ENCODE results near the gene GCNA.
"Not testable (repeated sequence)": the region's sequence is repeated elsewhere in the genome, so short reads cannot be mapped to it uniquely, and the experiment has no call there.

Gene GCNA

DNA sequence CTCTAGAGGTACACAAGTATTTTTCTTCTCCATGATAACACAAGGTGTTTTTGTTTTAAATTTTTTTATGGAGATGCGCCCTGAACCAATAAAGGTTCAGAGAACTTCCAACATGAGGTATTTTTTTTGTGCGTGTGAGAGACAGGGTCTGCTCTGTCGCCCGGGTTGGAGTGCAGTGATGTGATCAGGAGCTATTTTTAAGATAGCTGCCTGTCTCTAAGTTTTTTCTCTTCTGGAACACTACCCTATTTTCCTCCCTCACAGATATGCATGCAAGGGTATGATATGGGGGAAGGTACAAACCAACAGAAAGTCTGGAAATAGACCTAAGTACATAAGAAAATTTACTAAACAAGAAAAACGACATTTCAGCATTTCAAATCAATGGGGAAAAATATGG is 3.0 kb downstream of the GCNA start:
- no peak overlapping the region for H3K9ac ChIP-seq (ENCODE audit: low read length)
- no peaks in the 10 kb centered on the region for H3K79me1 ChIP-seq (ENCODE audit: low read length)
- no peaks in the 10 kb centered on the region for H3K4me1 ChIP-seq (ENCODE audit: control insufficient read depth in 1 of 2, insufficient read depth in 2 of 2, low read length in 2 of 2)
- H2BK12ac ChIP-seq (ENCODE audit: low read length), result no peak overlapping the region
- no peak overlapping the region for H3K18ac ChIP-seq (ENCODE audit: low read length)
- no peaks in the 10 kb centered on the region for H3K9me3 ChIP-seq (ENCODE audit: insufficient read depth, low read depth, low read length)
- no peak overlapping the region for H3K4me2 ChIP-seq (ENCODE audit: low read length)
- H3K79me2 ChIP-seq (ENCODE audit: control insufficient read depth, insufficient read depth, low read length, poor library complexity), result no peaks in the 10 kb centered on the region
- H4K8ac ChIP-seq (ENCODE audit: low read depth, low read length), result no peak overlapping the region
- no CpG with 5 or more reads among the region's 5 CpGs for WGBS (ENCODE audit: extremely low coverage, insufficient coverage, insufficient read length)
- H3K27me3 ChIP-seq (ENCODE audit: insufficient read depth, low read length), result no peaks in the 10 kb centered on the region
- H3K14ac ChIP-seq (ENCODE audit: low read length), result no peak overlapping the region
- no peak overlapping the region for H3K4me3 ChIP-seq (ENCODE audit: low read depth, low read length)
- no peak overlapping the region for H2AFZ ChIP-seq (ENCODE audit: insufficient read depth, low read length, poor library complexity)
- no peak overlapping the region for H3K4ac ChIP-seq (ENCODE audit: low read depth, low read length)
- no peak overlapping the region for H2BK5ac ChIP-seq (ENCODE audit: low read depth, low read length, poor library complexity)
- H3K23ac ChIP-seq (ENCODE audit: low read length), result no peak overlapping the region
- peaks cover 6 to 11% of the 10 kb centered on the region in 2 experiments for H3K36me3 ChIP-seq (ENCODE audit: control insufficient read depth in 1 of 2, insufficient read depth in 2 of 2, low read length in 2 of 2)
- H4K91ac ChIP-seq (ENCODE audit: low read depth, low read length), result no peak overlapping the region
- H2BK120ac ChIP-seq (ENCODE audit: insufficient read depth, low read length, poor library complexity), result no peak overlapping the region
- no peak overlapping the region for H2AK5ac ChIP-seq (ENCODE audit: low read length)
- no peak for DNase-seq
- no peak overlapping the region for H4K12ac ChIP-seq (ENCODE audit: low read depth, low read length)
- no peak overlapping the region for H3K27ac ChIP-seq (ENCODE audit: low read depth, low read length)

DNA sequence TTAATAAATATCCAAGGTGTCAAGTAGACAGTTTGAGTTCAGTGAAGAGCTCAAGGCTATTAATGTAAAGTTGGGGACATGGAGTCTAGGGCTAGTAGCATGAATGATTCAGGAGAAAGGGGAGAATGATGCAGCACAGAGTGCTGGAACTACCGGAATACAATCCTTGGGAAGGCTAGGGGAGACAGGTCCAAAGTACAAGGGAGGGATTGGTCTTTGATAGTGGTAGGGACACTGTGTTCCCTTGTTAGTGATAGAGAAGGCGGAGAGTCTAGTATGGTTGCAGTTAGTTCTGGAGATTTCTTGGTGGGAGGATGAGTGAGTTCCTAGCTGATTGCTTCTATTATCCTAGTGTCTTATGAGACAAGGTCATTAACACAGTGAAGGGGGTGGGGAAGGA is 8.7 kb downstream of the GCNA start:
- Histone ChIP-seq H3K27ac (ENCODE audit: low read depth, low read length) (no peak overlapping the region), H3K4ac (ENCODE audit: low read depth, low read length) (no peak overlapping the region), H3K9ac (ENCODE audit: low read length) (no peak overlapping the region), H3K79me1 (ENCODE audit: low read length) (no peaks in the 10 kb centered on the region), H3K4me3 (ENCODE audit: low read depth, low read length) (no peak overlapping the region), H2BK5ac (ENCODE audit: low read depth, low read length, poor library complexity) (no peak overlapping the region), H3K18ac (ENCODE audit: low read length) (no peak overlapping the region), H2AK5ac (ENCODE audit: low read length) (no peak overlapping the region), H4K8ac (ENCODE audit: low read depth, low read length) (no peak overlapping the region), H2AFZ (ENCODE audit: insufficient read depth, low read length, poor library complexity) (no peak overlapping the region), H4K91ac (ENCODE audit: low read depth, low read length) (no peak overlapping the region), H3K4me2 (ENCODE audit: low read length) (no peak overlapping the region), H3K23ac (ENCODE audit: low read length) (no peak overlapping the region), H3K4me1 (ENCODE audit: control insufficient read depth in 1 of 2, insufficient read depth in 2 of 2, low read length in 2 of 2) (no peaks in the 10 kb centered on the region), H2BK120ac (ENCODE audit: insufficient read depth, low read length, poor library complexity) (no peak overlapping the region), H3K79me2 (ENCODE audit: control insufficient read depth, insufficient read depth, low read length, poor library complexity) (no peaks in the 10 kb centered on the region), H3K36me3 (ENCODE audit: control insufficient read depth in 1 of 2, insufficient read depth in 2 of 2, low read length in 2 of 2) (no peaks in the 10 kb centered on the region), H3K9me3 (ENCODE audit: insufficient read depth, low read depth, low read length) (no peaks in the 10 kb centered on the region), H2BK12ac (ENCODE audit: low read length) (no peak overlapping the region), H4K12ac (ENCODE audit: low read depth, low read length) (no peak overlapping the region), H3K14ac (ENCODE audit: low read length) (no peak overlapping the region), H3K27me3 (ENCODE audit: insufficient read depth, low read length) (no peaks in the 10 kb centered on the region)
- DNase-seq, result no peak
- WGBS (ENCODE audit: extremely low coverage, insufficient coverage, insufficient read length), result no CpG with 5 or more reads among the region's 2 CpGs

DNA sequence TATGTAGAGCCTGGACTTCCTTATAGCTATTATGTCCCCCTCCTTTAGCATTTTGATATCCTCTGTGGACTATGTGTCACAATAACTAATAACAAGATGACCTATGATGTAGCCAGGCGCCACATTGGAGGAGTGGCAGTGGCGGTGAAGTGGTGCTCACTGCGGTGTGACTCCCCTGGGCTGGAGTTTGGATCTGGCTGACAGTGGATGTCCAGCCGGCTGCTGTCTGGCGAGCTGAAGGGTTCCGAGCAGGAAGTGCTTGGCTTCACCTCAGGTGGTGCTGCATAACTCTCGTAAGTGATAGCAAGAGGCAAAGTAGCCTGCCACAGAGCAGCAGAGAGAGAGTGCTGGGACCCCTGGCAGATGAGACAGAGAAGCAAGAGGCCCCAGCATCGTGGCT is 15.0 kb downstream of the GCNA start:
- not testable (repeated sequence) for H3K79me1 ChIP-seq (ENCODE audit: low read length); H4K91ac ChIP-seq (ENCODE audit: low read depth, low read length); H3K9me3 ChIP-seq (ENCODE audit: insufficient read depth, low read depth, low read length); H3K23ac ChIP-seq (ENCODE audit: low read length); H2BK5ac ChIP-seq (ENCODE audit: low read depth, low read length, poor library complexity); DNase-seq; H3K27ac ChIP-seq (ENCODE audit: low read depth, low read length); H3K14ac ChIP-seq (ENCODE audit: low read length); H3K4ac ChIP-seq (ENCODE audit: low read depth, low read length); H3K27me3 ChIP-seq (ENCODE audit: insufficient read depth, low read length); H2BK120ac ChIP-seq (ENCODE audit: insufficient read depth, low read length, poor library complexity); H2AK5ac ChIP-seq (ENCODE audit: low read length); H4K8ac ChIP-seq (ENCODE audit: low read depth, low read length); H3K18ac ChIP-seq (ENCODE audit: low read length); H3K79me2 ChIP-seq (ENCODE audit: control insufficient read depth, insufficient read depth, low read length, poor library complexity); H3K4me3 ChIP-seq (ENCODE audit: low read depth, low read length); H4K12ac ChIP-seq (ENCODE audit: low read depth, low read length); H3K4me2 ChIP-seq (ENCODE audit: low read length); H2AFZ ChIP-seq (ENCODE audit: insufficient read depth, low read length, poor library complexity); H3K4me1 ChIP-seq (ENCODE audit: control insufficient read depth in 1 of 2, insufficient read depth in 2 of 2, low read length in 2 of 2); H3K36me3 ChIP-seq (ENCODE audit: control insufficient read depth in 1 of 2, insufficient read depth in 2 of 2, low read length in 2 of 2); H2BK12ac ChIP-seq (ENCODE audit: low read length); H3K9ac ChIP-seq (ENCODE audit: low read length)
- no CpG with 5 or more reads among the region's 8 CpGs for WGBS (ENCODE audit: extremely low coverage, insufficient coverage, insufficient read length)

DNA sequence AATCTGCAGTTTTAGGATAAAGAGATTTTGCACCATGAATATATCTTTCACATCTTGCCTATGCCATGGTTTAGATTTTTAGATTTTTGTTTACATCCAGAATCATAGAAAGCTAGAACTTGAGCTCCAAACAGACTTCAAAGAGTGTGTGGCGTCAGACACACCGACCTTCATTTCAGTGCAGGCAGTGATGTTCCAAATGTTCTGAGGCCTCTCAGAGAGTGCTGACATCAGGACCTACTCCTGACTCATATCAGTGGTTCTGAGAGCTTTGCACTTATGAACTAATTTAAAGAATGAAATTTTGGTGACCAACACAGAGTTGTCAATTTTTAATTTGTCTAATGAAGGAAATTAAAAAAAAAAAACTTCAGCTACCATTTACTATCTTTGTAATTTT is 21.7 kb downstream of the GCNA start:
- Histone ChIP-seq H3K14ac (ENCODE audit: low read length) (no peak overlapping the region), H3K9ac (ENCODE audit: low read length) (no peak overlapping the region), H4K12ac (ENCODE audit: low read depth, low read length) (no peak overlapping the region), H3K18ac (ENCODE audit: low read length) (no peak overlapping the region), H3K27me3 (ENCODE audit: insufficient read depth, low read length) (no peaks in the 10 kb centered on the region), H3K4me2 (ENCODE audit: low read length) (no peak overlapping the region), H3K23ac (ENCODE audit: low read length) (no peak overlapping the region), H3K79me1 (ENCODE audit: low read length) (no peaks in the 10 kb centered on the region), H3K4me1 (ENCODE audit: control insufficient read depth in 1 of 2, insufficient read depth in 2 of 2, low read length in 2 of 2) (no peaks in the 10 kb centered on the region), H2AFZ (ENCODE audit: insufficient read depth, low read length, poor library complexity) (no peak overlapping the region), H2BK5ac (ENCODE audit: low read depth, low read length, poor library complexity) (no peak overlapping the region), H2BK12ac (ENCODE audit: low read length) (no peak overlapping the region), H3K9me3 (ENCODE audit: insufficient read depth, low read depth, low read length) (no peaks in the 10 kb centered on the region), H4K8ac (ENCODE audit: low read depth, low read length) (no peak overlapping the region), H3K36me3 (ENCODE audit: control insufficient read depth in 1 of 2, insufficient read depth in 2 of 2, low read length in 2 of 2) (peaks cover 16 to 22% of the 10 kb centered on the region in 2 experiments), H3K27ac (ENCODE audit: low read depth, low read length) (no peak overlapping the region), H3K4me3 (ENCODE audit: low read depth, low read length) (no peak overlapping the region), H4K91ac (ENCODE audit: low read depth, low read length) (no peak overlapping the region), H3K4ac (ENCODE audit: low read depth, low read length) (no peak overlapping the region), H3K79me2 (ENCODE audit: control insufficient read depth, insufficient read depth, low read length, poor library complexity) (no peaks in the 10 kb centered on the region), H2AK5ac (ENCODE audit: low read length) (no peak overlapping the region), H2BK120ac (ENCODE audit: insufficient read depth, low read length, poor library complexity) (no peak overlapping the region)
- no peak for DNase-seq
- WGBS (ENCODE audit: extremely low coverage, insufficient coverage, insufficient read length), result no CpG with 5 or more reads among the region's 2 CpGs

Data from trophoblast cell (in vitro differentiated cells and primary cell).